GM18870 (cell line): ENCODE results near the gene SPRING1.
"Not testable (repeated sequence)": the region's sequence is repeated elsewhere in the genome, so short reads cannot be mapped to it uniquely, and the experiment has no call there.

Experiments used
- ATAC-seq: cut with Tn5 transposase; IDR thresholded peaks from one replicate; pipeline ENCODE4 v1.9.1; 2021; ENCODE audit warnings: moderate library complexity; ENCODE audit not compliant: unreplicated experiment

The SPRING1 gene

GRCh38 chr12:116742787-116743186 lies 4.9 kb upstream of the SPRING1 start:
- ATAC-seq = not testable (repeated sequence)

DNA sequence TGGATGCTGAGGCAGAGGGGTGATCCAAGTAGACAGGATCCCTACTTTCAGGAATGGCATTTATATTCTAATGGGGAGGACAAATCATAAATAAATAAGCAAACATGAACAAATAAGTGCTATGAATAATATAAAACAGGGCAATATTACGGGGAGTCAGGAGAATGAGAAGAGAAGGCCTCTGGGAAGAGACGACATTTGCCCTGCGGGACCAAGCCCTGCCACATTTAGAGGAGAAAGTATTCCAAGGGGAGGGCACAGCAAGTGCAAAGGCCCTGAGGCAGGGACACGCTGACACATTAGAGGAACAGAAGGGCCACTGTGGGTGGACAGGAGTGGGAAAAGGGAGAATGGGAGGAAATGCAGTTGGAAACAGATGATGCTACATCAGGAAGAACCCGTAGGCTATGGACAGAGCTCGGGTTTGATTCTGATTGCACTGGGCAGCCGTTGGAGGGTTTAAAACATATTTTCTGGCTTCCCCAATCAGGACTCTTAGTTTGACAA lies 1.6 kb upstream of the SPRING1 start:
- ATAC-seq = no peak

GRCh38 chr12:116736962-116737773 lies 701 bp downstream of the SPRING1 start:
- ATAC-seq = no peak

- no peak for ATAC-seq
Measured at GRCh38 chr12:116735951-116736599, 1.8 kb downstream of the SPRING1 start.

DNA sequence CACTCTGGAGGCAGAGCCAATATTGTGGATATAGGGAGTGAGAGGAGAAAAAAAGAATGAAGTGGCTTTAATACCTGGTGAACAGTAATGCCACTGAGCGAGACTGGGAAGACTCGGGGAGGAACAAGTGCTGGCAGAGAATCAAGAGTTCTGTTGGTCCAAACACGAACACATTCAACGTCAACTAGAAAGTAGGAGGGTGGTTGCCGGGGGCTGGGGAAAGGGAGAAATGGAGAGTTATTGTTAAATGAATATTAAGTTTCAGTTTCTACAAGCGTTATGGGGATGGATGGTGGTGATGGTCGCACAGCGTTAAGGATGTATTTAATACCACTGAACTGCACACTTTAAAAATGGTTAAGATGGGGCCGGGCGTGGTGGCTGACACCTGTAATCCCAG lies 2.8 kb downstream of the SPRING1 start:
- ATAC-seq = no peak

GRCh38 chr12:116734156-116734768 lies 3.6 kb downstream of the SPRING1 start:
- ATAC-seq = no peak

GRCh38 chr12:116731801-116732200 lies 6.1 kb downstream of the SPRING1 start:
- ATAC-seq = no peak

DNA sequence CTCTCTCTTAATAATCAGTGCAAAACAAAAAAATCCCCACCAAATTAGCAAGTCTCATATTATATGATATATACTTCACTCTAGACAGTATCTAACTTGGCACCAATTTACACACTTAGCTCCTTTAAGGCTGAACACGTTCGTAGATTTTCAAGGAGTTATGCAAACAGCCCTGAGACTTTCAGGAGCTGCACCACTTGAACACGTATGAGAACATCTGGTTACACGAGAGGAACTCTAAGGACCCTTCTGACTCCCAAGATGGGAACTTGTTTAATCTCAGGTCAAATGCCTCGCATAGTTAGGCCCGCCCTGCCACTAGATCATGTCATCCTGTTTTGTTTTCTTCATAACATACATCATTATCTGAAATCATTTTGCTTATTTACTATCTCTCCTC lies 10.0 kb downstream of the SPRING1 start:
- no peak for ATAC-seq

DNA sequence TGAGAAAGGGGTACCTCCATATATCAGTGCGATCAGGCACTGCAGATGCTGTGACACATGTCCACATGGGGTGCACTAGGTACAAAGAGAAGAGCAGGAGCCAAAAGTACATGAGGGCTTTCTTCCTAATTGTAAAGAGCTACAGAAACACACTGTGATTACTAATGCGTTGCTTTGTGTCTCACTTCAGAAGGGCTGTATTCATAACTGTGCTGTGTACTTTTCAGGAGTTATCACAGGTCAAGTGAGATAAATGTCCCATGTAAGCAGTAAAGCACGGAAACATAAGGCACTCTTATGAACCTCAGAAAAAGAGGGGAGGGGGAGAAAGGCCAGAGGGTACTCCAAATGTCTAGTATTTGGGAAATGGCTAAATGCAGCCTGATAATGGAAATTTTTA lies 10.6 kb downstream of the SPRING1 start:
- ATAC-seq = no peak

DNA sequence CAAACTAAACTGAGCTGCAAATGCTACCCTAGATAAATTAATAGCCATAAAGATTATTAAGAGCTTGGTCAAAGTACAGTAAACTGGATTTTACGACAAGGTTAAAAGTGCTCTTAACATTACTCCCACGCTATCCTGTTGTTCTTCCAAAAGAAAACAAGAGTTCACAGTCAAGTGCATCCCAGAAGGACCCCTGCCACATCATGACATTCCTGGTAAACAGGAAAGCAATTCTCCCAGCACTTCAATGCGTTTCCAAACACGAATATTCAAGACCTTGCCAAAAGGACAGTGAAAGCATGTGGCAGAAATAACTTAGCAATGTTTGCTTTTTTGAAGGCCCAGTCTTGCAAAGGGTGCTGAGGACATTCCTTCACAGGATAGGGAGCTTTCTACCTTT lies 11.2 kb downstream of the SPRING1 start:
- ATAC-seq = no peak

- no peak for ATAC-seq
Measured at GRCh38 chr12:116722245-116722644, 15.6 kb downstream of the SPRING1 start.

GRCh38 chr12:116719731-116720528 lies 17.9 kb downstream of the SPRING1 start:
- no peak for ATAC-seq

- ATAC-seq = no peak
Measured at GRCh38 chr12:116718655-116719454, 19.0 kb downstream of the SPRING1 start.

GRCh38 chr12:116717466-116718437 lies 20.1 kb downstream of the SPRING1 start:
- no peak for ATAC-seq

DNA sequence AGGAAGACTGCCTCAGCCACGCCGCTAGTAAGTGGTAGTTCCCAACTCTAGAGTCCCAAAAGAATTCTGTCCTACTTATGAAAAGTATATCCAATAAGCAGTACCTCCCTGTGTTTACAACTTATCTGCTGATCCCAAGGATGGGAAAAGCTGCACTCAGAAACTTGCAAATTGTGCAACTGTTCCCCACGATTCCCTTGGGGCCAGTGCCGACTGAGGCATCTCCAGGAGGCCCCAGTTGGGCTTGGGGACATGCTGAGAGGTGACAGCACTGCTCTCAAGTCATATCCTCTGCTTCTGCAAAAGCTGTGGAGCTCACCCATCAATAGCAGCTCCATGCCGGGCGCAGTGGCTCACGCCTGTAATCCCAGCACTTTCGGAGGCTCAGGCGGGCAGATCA lies 23.7 kb downstream of the SPRING1 start:
- no peak for ATAC-seq

GRCh38 chr12:116713527-116713926 lies 24.3 kb downstream of the SPRING1 start:
- ATAC-seq = no peak

- ATAC-seq = no peak
Measured at GRCh38 chr12:116712458-116713303, 25.2 kb downstream of the SPRING1 start.
